ENCODE data around the gene MUC4.
"Not testable (repeated sequence)": the region's sequence is repeated elsewhere in the genome, so short reads cannot be mapped to it uniquely, and the experiment has no call there.

Gene MUC4

DNA sequence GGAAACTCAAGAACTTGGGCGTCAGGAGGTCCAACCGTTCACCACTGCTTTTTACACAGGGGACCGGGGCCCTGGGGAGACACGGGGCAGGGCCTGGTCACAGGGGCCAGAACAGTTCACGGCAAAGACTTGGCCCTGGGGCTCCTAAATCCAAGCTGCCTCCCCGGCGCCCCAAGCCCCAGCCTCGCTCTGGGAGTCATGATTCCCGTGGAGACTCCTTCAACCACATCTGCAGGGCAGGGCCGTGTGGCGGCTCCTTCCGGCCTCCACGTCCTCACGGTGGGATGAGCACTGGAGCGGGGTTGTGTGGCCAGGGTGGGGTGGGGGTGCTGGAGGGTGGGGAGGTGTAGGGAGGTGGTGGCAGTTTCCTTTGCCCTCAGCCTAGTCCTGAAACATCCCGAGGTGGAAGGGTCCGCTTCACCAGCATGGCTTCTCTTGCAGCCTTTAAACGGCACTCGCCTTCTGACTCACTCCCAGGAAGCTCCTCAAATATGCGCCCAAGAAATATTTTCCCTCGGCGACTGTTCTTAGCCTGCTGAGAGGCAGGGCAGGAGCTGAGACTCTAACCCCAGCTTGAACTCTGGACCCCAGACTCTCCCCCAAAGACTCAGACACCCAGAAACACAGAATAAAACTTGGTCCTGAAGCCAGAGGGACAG is 1.8 kb downstream of the MUC4 start:
- DNase-seq = no peak

DNA sequence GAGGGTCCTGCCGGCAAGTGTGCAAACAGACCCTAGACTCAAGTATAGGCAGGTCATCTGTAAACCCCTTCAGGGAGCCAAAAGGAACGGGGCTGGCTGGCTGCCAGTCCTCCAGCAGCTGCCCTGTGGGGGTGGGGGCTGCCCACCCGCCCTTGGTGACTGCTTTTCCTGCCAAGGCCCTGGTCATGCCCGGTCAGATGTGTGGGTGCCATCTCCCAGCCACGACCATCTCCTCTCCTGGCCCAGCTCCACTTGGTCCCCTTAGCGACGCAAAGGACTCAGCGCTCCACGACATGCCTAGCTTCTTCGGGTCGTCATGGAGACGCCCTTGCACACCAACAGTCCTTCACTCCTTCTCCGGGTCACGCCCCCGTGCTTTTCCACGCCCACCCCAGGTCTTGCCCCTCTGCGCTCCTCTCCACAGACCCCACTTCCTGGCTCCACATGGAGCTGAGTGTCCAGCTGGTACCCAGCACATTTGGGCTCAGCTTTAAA is 2.4 kb downstream of the MUC4 start:
- DNase-seq = no peak

DNA sequence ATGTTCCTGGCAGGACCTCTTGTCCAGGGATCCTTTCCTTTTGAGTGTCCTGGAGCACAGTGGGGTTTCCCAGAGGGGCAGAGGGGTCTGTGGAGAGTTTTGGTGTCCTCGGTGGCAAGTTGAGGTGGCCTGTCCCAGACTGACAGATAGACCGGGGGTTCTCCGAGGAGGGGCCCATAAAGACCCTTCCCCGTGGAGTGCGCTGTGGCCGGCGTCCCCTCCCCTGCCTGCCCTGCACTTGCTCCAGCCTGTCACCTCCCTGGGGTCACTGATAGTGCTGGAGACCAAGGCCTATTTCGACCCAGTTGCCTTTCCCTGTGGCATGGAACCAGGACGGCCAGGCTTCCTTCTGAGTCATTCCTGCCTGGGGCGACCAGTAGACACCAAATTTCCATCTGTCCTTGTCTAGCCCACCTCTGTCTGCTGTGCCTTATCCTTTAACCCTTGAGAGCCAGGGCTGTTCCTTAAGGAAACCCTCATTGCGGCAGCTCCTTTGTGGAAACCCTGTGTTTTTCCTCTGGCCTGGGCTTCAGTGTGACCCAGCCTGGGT is 2.9 kb downstream of the MUC4 start:
- DNase-seq = no peak

DNA sequence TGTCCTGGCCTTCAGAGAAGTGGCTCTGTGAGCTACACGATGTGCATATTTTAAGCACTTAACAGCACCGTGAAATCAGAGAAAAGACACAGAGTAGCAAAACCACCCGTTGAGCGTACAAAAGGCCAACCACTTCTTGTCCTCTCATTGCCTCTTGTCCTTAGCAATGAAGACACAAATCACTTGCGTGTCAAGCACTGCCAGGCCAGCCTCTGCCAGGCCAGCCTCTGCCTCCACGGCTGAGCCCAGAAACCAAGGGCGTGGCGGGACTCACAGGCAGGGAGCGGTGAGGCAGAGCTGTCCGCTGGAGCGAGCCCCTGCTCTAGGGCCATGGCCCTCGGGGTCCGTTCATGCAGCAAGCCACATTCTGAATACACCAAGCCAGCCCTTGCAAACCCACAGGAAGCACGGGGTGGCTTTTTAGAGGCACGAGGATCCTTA is 4.0 kb downstream of the MUC4 start:
- no peak for DNase-seq

DNA sequence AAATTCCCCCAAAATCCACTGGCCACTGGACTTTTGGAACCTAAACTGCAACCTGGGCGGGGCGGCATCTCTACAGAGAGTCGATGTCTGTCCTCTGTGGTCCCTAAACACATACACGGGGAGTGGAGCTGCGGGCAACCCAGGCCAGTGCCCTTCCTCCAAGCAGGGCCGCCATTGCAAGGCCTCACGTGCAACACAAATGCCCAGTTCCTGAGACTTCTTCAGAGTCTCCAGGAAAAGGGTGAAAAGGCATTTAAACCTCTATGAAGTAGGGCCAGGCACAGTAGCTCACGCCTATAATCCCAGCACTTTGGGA is 4.9 kb downstream of the MUC4 start:
- no peak for DNase-seq

DNA sequence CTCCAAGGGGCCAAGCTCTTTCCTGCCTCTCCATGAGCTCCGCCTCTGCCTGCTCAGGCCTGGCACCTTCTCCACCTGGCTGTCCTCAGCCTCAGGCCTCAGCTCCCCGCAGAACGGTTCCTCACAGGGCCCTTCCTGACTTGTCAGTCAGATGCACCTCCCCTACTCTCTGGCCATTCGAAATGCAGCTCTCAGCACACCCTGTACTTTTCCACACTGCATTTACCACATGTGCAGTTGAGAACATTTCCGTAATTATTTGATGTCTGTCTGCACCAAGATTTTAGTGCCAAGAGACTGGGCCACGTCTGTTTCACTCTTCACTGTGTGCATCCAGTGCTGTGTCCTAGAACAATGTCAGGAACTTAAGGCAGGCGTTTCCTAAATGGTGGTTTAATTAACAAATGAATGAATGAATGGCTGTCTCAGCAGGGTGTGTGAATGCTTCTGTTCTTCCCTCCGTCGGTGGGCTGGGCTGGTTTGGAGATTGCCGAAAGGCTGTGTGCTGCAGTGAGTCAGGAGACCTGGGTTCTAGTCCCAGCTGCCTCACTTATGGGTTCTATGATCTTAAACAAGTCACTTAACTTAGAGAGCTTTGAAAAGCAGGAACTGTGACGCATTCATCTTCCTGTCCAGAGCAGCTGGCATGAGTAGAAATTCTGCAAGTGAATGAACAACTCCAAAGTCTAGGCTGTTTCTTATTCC is 5.4 kb downstream of the MUC4 start:
- no peak for DNase-seq

DNA sequence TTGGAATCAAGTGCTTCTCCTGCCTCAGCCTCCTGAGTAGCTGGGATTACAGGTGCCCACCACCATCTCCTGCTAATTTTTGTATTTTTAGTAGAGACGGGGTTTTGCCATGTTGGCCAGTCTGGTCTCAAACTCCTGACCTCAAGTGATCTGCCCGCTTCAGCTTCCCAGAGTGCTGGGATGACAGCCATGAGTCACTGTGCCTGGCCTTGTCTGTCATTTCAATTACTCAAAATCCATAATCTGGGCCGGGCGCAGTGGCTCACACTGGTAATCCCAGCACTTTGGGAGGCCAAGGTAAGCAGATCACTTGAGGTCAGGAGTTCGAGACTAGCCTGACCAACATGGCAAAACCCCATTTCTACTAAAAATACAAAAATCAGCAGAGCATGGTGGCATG is 6.1 kb downstream of the MUC4 start:
- not testable (repeated sequence) for DNase-seq

DNA sequence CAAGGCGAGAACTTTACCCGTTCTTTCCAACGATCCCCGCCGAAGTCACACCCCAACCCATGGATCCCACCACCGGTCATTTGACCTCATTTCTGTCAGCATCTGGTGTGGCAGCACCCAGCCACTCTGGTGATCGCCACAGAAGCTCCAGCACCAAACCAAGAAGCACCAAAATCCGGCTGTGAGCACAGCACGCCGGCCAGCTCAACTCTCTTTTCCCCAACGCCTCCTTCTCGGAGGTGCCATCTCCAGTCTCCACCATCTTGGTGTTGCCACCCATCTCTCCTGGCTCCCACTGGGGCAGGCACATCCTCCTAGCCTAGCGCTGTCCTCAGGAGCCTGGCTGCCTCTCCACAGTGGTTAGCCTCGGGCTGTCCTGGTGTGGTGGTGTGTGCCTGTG is 6.5 kb downstream of the MUC4 start:
- no peak for DNase-seq

DNA sequence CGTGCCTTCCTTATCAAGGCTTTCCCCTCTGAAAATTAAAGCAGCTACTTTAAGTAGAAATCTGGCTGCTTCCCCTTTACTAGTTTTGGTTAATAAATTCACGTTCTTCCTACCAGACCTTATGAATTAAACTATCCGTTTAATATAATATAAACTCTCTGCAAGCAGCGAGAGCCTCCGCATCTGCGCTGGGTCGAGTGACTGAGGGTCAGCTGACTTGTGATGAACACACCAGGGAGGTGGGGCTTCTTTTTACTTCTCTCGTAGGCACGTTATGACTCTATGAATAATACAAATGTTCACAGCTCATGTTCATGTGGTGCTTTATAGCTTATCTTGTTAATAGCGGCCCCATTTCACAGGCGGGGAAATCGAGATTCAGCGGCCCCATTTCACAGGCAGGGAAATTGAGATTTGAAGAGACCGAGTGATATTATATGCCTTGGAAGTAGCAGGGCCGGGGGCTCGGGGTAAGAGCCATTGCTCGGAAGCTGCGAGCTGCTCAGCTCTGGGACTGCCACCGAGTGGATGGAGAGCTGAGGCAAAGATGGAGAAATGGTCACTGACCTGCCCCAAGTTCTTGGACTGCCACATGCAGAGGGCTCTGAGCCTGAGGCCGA is 8.3 kb downstream of the MUC4 start:
- DNase-seq = no peak

DNA sequence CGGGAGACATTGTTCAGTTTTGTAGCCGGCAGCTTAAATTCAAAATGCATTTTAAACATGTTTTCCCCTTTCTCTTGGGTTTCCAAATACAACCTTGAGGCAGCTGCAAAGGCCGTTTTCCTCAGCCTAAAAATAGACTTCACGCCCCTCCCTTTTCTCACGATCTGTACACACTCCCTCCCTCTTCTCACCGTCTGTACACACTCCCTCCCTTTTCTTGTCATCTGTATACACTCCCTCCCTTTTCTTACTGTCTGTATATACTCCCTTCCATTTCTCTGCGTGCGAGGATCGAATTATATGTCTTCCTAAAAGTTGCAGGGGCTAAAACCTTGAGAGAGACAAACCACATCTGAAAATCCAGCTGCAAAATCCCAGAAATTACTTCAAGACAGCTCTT is 8.9 kb downstream of the MUC4 start:
- DNase-seq = no peak

DNA sequence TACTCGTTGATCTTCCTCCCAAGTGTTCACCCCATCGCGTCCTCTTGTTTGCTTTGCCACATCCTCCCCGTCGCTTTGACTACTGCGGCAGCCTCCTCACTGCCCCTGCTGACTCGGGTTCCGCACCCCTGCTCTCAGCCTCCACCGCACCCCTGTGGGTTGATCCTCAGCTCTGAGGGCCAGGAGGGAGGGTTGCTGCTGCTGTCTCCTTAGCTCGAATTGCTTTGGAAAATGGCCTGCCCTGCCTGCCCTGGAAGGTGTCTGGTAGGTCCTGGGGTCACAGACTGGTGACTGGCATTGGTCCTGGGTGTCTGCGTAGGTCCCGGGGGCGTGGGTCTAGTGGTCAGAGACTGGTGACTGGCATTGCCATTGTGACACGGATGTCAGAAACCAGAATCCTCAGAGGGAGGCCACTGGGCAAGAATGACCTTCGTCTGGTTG is 9.4 kb downstream of the MUC4 start:
- no peak for DNase-seq

DNA sequence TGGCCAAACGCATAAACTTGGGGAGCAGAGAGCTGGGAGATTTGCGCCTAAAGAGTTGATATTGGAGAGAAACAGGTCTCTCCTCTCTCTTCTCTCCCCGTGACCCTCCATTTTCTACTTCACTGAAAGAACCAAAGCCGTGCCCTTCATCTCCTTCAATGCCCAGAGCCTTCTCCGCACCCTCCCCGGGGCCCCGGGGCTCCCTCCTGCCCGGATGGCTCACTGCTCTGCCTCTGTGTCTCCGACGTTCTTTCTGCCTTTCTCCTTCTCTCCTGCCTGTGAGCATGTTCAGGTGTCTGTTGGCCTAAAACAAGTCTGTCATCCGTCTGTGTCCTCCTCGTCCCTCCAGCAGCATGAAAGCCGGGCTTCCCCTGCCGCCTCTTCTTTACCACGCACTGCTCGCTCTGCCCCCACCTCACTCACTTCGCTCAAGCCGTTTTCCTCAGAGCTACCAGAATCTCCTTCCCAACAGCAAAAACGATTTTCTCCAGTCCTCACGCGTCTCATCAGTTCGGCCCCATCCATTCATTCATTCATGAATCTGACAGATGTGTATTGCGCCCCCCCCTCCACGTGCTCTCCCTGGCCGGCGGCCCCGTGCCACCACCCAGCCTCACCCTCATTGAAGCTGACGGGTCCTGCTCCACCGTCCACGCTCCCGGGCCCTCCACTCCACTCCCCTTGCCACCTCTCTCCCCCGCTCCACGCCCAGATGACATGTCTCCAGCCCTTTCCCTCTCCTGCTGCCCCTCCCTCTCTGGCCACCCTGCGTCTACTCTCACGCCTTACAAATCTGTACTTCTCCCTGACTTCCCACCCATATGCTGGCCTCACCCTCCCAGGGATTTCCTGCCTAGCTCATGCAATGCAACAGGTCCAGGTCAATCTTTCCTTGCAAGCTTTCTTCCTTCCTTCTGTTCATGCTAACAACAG is 10.2 kb downstream of the MUC4 start:
- no peak for DNase-seq

DNA sequence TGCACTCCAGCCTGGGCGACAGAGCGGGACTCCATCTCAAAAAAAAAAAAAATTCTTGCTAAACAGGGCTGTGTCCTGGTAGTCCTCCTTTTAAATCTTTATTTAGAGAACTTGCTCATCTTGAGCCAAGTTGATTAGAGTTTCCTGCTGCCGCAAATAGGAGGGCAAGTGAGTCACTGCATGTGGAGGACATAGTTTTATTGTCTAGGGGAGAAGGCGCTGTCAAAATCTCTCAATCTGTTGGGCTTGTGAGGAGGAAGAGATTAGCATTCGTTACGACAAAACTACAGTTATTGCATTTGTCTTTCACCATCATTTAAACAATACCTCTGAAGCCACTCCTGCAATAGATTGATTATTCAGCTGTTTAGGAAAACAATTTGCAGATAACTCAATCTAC is 11.5 kb downstream of the MUC4 start:
- no peak for DNase-seq

DNA sequence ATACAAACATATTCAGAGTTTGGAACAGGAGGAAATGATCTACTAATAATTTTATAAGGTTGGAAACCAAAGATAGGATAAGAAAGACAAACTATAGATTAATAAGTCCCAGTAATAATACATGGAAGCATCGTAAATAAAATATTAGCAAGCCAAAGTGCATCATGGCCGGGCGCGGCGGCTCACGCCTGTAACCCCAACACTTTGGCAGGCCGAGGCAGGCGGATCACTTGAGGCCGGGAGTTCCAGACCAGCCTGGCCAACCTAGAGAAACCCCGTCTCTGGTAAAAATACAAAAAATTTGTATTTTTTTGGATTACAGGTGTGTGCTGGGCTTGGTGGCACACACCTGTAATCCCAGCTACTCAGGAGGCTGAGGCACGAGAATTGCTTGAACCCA is 14.9 kb downstream of the MUC4 start:
- no peak for DNase-seq

DNA sequence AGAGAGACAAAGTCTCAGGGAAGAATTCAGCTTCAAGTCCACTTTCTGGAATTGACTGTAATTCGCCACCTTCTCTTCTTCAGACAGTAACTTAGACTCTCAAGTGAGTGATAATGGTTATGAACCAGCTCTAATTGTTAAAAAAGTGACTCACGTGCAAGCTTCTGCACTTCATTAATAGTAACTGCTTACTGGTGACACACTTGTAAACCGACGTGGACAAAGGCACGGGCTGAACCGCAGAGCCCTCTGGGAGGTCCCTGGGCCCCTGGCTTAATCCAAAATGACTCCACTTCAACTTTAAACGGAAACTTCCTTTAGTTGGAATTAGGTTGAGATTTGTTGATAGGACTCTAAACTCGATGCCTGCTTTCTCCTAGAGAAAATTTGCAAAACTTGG is 17.0 kb downstream of the MUC4 start:
- DNase-seq = no peak

DNA sequence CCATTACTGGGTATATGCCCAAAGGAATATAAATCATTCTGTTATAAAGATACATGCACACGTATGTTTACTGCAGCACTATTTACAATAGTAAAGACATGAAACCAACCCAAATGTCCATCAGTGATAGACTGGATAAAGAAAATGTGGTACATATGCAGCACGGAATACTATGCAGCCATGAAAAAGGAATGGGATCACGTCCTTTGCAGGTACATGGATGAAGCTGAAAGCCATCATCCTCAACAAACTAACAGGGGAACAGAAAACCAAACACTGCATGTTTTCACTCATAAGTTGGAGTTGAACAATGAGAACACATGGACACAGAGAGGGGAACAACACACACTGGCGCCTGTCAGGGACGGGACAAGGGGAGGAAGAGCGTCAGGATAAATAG is 19.1 kb downstream of the MUC4 start:
- not testable (repeated sequence) for DNase-seq

DNA sequence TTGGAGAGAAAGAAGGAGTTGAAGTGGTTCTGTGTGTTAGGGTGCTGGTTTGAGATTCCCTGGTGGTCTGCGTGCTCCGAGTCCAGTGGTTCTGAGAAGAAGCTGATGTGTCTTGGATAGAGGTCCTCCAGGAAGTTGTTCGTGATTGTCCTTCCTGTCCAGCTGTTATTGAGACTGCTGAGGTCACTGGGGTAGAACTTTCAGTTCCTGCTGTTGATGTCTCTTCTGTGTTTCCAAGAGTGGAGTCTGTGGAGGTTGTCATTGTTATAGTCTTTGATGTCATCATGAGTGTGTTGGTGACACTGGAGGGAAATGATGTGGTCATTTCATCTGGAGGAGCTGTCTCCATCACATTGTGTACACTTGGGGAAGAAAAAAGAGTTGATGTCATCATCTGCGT is 20.8 kb downstream of the MUC4 start:
- DNase-seq = no peak

DNA sequence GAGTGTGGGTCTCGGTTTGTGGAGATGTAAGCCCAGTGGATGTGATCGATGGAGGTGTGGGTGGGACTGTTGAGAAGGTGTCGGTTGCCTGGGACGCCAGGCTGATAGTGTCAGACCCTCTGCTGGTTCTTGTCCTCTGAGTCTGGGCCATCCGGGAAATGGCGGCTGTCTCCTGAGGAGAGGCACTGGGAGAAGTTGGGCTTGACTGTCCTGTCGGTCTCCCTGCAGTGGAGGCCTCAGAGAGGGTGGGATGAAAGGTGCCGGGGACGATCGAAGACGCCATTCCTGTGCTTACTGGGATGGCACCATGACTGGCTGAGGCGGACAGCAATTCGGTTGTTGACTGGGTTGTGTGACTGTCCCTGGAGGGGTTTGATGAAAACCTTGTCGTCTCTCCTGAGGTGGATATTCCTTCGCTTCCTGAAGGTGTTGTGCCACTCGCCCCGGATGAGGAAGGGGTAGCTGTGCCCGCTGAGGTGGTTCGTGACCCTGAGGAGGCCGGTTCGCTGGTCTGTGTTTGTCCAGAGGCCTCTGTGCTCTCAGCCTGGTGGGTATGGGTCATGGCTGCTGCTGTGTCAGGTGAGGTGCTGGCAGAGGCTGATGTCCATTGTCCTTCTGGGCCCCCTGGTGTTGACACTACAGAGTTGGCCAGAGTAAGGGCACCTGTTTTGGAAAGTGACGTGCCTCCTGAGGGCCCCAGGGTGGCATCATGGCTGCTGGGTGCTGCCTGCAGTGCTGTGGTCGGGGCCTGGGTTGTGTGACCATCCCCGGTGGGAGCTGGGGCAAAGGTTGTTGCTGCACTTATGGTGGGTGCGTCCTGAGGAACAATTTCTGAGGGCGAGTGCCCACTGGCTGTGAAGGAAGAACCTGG is 22.8 kb downstream of the MUC4 start:
- no peak for DNase-seq

DNA sequence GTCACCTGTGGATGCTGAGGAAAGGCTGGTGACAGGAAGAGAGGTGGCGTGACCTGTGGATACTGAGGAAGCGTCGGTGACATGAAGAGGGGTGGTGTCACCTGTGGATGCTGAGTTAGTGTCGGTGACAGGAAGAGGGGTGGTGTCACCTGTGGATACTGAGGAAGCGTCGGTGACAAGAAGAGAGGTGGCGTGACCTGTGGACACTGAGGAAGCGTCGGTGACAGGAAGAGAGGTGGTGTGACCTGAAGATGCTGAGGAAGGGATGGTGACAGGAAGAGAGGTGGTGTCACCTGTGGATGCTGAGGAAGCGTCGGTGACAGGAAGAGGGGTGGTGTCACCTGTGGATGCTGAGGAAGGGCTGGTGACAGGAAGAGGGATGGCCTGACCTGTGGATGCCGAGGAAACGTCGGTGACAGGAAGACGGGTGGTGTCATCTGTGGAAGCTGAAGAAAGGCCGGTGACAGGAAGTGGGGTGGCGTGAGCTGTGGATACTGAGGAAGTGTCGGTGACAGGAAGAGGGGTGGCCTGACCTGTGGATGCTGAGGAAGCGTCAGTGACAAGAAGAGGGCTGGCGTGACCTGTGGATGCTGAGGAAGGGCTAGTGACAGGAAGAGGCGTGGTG is 25.8 kb downstream of the MUC4 start:
- not testable (repeated sequence) for DNase-seq

DNA sequence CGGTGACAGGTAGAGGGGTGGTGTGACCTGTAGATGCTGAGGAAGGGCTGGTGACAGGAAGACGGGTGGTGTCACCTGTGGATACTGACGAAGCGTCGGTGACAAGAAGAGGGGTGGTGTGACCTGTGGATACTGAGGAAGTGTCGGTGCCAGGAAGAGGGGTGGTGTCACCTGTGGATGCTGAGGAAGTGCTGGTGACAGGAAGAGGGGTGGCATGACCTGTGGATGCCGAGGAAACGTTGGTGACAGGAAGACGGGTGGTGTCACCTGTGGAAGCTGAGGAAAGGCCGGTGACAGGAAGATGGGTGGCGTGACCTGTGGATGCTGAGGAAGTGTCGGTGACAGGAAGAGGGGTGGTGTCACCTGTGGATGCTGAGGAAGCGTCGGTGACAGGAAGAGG is 27.7 kb downstream of the MUC4 start:
- DNase-seq = not testable (repeated sequence)

DNA sequence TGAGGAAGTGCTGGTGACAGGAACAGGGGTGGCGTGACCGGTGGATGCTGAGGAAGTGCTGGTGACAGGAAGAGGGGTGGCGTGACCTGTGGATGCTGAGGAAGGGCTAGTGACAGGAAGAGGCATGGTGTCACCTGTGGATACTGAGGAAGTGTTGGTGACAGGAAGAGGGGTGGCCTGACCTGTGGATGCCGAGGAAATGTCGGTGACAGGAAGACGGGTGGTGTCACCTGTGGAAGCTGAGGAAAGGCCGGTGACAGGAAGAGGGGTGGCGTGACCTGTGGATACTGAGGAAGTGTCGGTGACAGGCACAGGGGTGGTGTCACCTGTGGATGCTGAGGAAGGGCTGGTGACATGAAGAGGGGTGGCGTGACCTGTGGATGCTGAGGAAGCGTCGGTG is 30.5 kb downstream of the MUC4 start:
- DNase-seq = not testable (repeated sequence)

Measured in activated CD4-positive, alpha-beta T cell treated with anti-CD3 and anti-CD28 coated beads, Interleukin-2, amount 50 U/mL, for 1 hour (primary cell).